ENCODE results near the gene FGFR3. TPM values are rescaled to one million over a fixed set of nuclear protein-coding genes. Genes with fewer than 3 reads are reported as not detected.

Gene FGFR3
- total RNA-seq, 6 donors from 2014 or later: 18.5 to 92.2 (median 24.4) TPM

GRCh38 chr4:1745165-1745564 is 47.9 kb upstream of the FGFR3 start:
- no peak for TF ChIP-seq CTCF (IDR thresholded peaks at IDR 0.05)
- TF ChIP-seq EP300 (IDR thresholded peaks at IDR 0.05): no peak
- no peak for TF ChIP-seq POLR2AphosphoS5 (IDR thresholded peaks at IDR 0.05)
- TF ChIP-seq POLR2A (IDR thresholded peaks at IDR 0.05): no peak
- ATAC-seq (ENCODE audit: low FRiP score in 2 of 2) (no peak), DNase-seq (peak in 1 of 2 donors; percentile 43)
- WGBS, 2 donors: 92 to 95% methylated on average over 13 of the region's 13 CpGs
- H3K9me3 ChIP-seq: no peaks in the 10 kb centered on the region
- H3K4me3 ChIP-seq: no peak overlapping the region
- H3K36me3 ChIP-seq: peaks cover 0 to 38% (median 22%) of the 10 kb centered on the region in 4 donors
- peaks cover 0 to 10% (median 6%) of the 10 kb centered on the region in 4 donors for H3K4me1 ChIP-seq
- no peaks in the 10 kb centered on the region for H3K27me3 ChIP-seq
- no peak overlapping the region for H3K27ac ChIP-seq

DNA sequence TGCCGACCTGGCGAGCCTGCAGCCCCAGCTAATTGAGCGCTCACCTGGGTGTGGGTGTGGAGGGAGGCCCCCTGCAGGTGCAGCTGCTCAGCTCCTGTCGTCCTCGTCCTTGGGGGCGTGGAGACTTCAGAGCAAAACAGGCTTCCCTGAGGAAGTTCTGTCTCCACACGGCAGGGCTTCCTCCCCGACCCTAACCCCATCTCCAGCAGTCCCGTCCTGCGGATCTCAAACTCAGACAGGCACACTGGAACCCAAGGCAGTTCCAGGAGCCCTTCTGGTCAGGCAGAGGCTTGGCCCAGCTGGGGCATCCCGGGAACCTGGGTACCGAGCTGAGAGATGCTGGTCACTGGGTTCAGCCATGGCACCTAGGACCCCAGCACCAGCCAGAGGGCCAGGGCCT is 47.4 kb upstream of the FGFR3 start:
- Histone ChIP-seq H3K4me3 (no peak overlapping the region), H3K9me3 (no peaks in the 10 kb centered on the region), H3K36me3 (peaks cover 0 to 38% (median 19%) of the 10 kb centered on the region in 4 donors), H3K4me1 (peaks cover 0 to 10% (median 6%) of the 10 kb centered on the region in 4 donors), H3K27me3 (no peaks in the 10 kb centered on the region), H3K27ac (no peak overlapping the region)
- WGBS, 2 donors: 90 to 97% methylated on average over 3 to 12 of the region's 12 CpGs
- ATAC-seq (ENCODE audit: low FRiP score in 2 of 2) (no peak), DNase-seq (peak in 1 of 2 donors; percentile 47)
- TF ChIP-seq POLR2AphosphoS5 (IDR thresholded peaks at IDR 0.05) (no peak), POLR2A (IDR thresholded peaks at IDR 0.05) (no peak), EP300 (IDR thresholded peaks at IDR 0.05) (no peak), CTCF (IDR thresholded peaks at IDR 0.05) (no peak)

- peaks cover 0 to 32% (median 14%) of the 10 kb centered on the region in 4 donors for H3K36me3 ChIP-seq
- TF ChIP-seq POLR2AphosphoS5 (IDR thresholded peaks at IDR 0.05) (no peak), CTCF (IDR thresholded peaks at IDR 0.05) (peak; percentile 69 to 93 (median 80))
- H3K27ac ChIP-seq: no peak overlapping the region
- 4 to 18% methylated on average over 10 to 15 of the region's 17 CpGs for WGBS, 2 donors
- no peak overlapping the region for H3K4me3 ChIP-seq
- peaks cover 0 to 10% (median 7%) of the 10 kb centered on the region in 4 donors for H3K4me1 ChIP-seq
- H3K9me3 ChIP-seq: no peaks in the 10 kb centered on the region
- ATAC-seq (ENCODE audit: low FRiP score in 2 of 2) (peak; percentile 64 to 70), DNase-seq (peak; percentile 66 to 96)
- H3K27me3 ChIP-seq: no peaks in the 10 kb centered on the region
These were observed 46.8 kb upstream of the FGFR3 start for GRCh38 chr4:1746265-1746691.

DNA sequence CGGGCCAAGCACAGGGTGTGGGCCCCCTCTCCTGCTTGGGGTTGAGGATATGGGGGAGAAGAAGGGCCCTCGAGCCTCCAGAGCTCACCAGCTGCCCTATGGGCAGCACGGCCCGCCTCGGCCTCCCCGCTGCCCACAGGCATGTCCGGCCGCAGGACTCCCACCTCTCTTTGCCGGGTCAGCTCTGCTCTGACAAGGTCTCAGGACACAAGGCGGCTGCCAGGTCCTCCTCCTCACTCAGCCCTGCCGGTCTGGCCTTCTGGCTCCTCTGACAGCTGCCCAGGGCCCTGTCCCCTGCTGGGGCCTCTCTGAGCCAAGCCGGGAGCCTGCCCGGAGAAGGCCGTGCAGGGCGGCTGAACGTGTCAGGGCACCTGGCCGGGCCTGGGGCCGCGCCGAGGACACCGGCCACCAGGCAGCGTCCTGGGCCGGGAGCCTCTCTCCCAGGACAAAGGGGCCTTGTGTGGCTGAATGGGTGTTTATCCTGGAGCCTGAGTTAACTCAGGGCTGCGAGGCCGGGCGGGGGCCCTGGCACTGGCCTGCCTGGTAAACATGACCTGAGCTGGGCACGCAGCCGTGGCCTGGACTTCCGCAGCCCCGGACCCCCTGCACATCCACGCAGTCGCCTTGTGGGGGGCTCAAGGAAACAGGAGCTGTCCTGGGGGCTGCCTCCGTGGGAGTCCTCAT is 46.0 kb upstream of the FGFR3 start:
- H3K36me3 ChIP-seq: peaks cover 0 to 25% (median 8%) of the 10 kb centered on the region in 4 donors
- H3K27ac ChIP-seq: no peak overlapping the region
- peak in 1 of 2 donors; percentile 82 for DNase-seq
- no peak for ATAC-seq (ENCODE audit: low FRiP score in 2 of 2)
- peaks cover 0 to 18% (median 15%) of the 10 kb centered on the region in 4 donors for H3K4me1 ChIP-seq
- no peaks in the 10 kb centered on the region for H3K9me3 ChIP-seq
- 90% methylated on average over 28 of the region's 33 CpGs; no CpG with 5 or more reads in 1 of the 2 donors for WGBS, 2 donors
- H3K4me3 ChIP-seq: no peak overlapping the region
- TF ChIP-seq POLR2A (IDR thresholded peaks at IDR 0.05) (no peak), POLR2AphosphoS5 (IDR thresholded peaks at IDR 0.05) (no peak), CTCF (IDR thresholded peaks at IDR 0.05) (no peak), EP300 (IDR thresholded peaks at IDR 0.05) (no peak)
- H3K27me3 ChIP-seq: no peaks in the 10 kb centered on the region

DNA sequence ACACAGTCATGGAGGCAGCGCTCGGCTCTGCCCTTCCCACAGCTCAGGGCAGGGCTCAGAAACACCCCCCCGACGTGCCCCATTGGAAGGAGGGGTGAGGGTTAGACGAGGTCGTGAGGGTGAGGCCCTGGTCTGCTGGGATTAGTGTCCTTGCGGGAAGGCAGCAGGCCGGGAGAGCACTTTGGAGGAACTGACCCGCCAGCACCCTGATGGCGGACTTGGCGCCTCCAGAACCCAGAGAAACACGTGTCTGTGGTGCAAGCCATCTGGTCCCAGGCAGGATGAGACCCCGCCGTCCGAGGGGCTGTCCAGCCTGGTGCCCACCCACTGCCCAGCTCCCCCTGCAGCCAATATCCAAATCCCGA is 45.5 kb upstream of the FGFR3 start:
- DNase-seq (peak in 1 of 2 donors; percentile 48), ATAC-seq (ENCODE audit: low FRiP score in 2 of 2) (no peak)
- H3K9me3 ChIP-seq: no peaks in the 10 kb centered on the region
- no peak for TF ChIP-seq POLR2AphosphoS5 (IDR thresholded peaks at IDR 0.05)
- TF ChIP-seq EP300 (IDR thresholded peaks at IDR 0.05): no peak
- no peak for TF ChIP-seq POLR2A (IDR thresholded peaks at IDR 0.05)
- TF ChIP-seq CTCF (IDR thresholded peaks at IDR 0.05): no peak
- H3K27me3 ChIP-seq: no peaks in the 10 kb centered on the region
- WGBS, 2 donors: 85 to 88% methylated on average over 8 to 16 of the region's 16 CpGs
- H3K4me1 ChIP-seq: peaks cover 5 to 24% (median 20%) of the 10 kb centered on the region in 4 donors
- H3K4me3 ChIP-seq: no peak overlapping the region
- peaks cover 0 to 21% (median 8%) of the 10 kb centered on the region in 4 donors for H3K36me3 ChIP-seq
- H3K27ac ChIP-seq: no peak overlapping the region

All from upper lobe of left lung (tissue), 6 donors.